GM23248 (cell line): ENCODE results near the gene IQCB1.

Experiments used
- EZH2 ChIP-seq: fragments of 200-600 bp; sonication (generic); IDR thresholded peaks from 2 replicates; pipeline ENCODE4 v1.6.1; 2018; ENCODE audit warnings: antibody characterized with exemption, mild to moderate bottlenecking; ENCODE audit not compliant: insufficient read depth, poor library complexity, severe bottlenecking
- EZH2phosphoT487 ChIP-seq: fragments of 200-600 bp; sonication (generic); IDR thresholded peaks from 2 replicates; pipeline ENCODE4 v1.6.1; 2018; ENCODE audit warnings: antibody characterized with exemption, moderate library complexity, mild to moderate bottlenecking, low read depth; ENCODE audit not compliant: insufficient read depth

DNA sequence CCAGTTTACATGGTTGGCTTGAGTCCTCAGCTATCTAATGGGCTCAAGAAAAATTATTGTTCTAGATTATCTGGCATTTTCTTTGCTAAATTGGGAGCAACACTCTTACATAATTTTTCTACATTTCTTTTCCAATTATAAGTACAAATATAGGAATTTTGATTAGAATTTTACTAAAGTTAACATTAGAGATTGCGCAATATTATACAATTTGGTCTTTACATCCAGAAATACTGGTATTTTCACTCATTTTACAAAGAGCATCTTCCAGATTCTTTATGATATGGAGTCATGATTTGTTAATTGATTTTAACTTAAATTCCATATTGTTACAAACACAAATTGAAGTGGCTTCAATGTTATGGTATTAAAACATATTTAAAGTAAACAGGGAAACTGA lies 65.6 kb downstream of the IQCB1 start:
- TF ChIP-seq EZH2phosphoT487 (no peak), EZH2 (no peak)
